Epithelial cell of prostate (primary cell): ENCODE results near the gene FABP2.

Source experiments
- DNase-seq: peaks from one replicate; pipeline ENCODE4 v3.0.0-alpha.2; 2011; ENCODE audit warnings: low read depth, low spot score
- H3K27ac ChIP-seq: fragments of 450-650 bp; 2 replicates; pipeline ENCODE4 v1.5.1; 2017; ENCODE audit warnings: mild to moderate bottlenecking

Gene FABP2

DNA sequence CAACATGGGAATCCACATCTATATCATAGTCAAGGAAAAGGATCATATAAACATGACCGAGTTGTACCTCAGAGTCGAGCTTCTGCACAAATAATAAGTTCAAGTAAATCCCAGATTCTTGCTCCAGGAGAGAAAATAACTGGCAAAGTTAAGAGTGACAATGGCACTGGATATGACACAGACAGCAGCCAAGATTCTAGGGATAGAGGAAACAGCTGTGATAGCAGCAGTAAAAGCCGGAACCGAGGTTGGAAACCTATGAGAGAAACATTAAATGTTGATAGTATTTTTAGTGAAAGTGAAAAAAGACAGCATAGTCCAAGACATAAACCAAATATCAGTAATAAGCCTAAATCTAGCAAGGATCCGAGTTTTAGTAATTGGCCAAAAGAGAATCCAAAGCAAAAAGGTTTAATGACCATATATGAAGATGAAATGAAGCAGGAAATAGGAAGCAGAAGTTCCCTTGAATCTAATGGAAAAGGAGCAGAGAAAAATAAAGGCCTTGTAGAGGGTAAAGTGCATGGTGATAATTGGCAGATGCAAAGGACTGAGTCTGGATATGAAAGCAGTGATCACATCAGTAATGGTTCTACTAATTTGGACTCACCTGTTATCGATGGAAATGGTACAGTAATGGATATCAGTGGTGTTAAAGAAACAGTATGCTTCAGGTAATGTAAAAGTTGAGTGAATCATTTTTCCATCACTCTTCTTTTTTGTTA lies 50.4 kb downstream of the FABP2 start:
- DNase-seq, result no peak
- no peak overlapping the region for H3K27ac ChIP-seq

DNA sequence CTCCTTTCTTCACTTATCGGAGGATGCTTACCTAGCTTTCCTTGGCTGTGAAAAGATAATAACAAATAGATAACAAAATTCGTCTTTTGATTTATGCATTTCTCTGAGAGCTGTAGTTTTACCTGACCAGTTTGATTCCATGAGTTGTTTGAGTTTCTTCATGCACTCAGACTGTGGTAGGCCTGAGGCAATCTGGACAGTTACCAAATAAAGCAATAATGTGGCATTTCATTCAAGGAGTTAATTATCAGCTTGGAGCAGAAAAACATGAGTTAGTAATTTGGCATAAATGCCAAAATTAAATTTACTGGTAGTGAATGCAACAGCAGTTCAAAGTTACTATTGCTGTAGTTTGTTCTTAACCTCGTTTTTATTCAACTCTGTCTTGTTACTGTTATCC lies 53.5 kb downstream of the FABP2 start:
- no peak overlapping the region for H3K27ac ChIP-seq
- DNase-seq, result no peak
